ENCODE measurements around the gene ATRNL1. TPM values are rescaled to one million over a fixed set of nuclear protein-coding genes. Genes with fewer than 3 reads are reported as not detected.

ATRNL1 gene
- total RNA-seq, 2 experiments from 2014 or later, result not detected

DNA sequence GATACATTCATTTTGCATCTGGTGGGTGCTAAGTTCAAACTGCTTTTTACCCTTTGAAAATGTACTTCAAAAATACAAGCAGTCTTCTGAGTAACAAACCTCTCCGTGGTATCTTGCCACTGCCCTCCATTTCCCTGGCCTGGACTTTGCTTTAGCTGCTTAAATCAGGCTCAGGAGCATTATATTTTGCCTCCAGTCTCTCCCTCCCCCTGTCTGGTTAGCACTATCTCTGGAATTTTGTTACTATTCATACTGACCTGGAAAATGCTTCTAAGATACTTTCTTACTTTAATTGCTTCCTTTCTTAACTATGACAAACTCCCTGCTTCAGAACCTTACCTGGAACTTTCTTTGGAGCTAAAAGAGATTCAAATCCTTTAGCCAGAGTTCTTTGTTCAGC is 810.0 kb downstream of the ATRNL1 start:
- H3K4me1 ChIP-seq (ENCODE audit: insufficient read depth, low read length, poor library complexity, severe bottlenecking), result no peaks in the 10 kb centered on the region
- no peak for TF ChIP-seq EZH2phosphoT487 (IDR thresholded peaks at IDR 0.05; ENCODE audit: borderline replicate concordance, low read depth, low read length)
- TF ChIP-seq, protein P1, sequence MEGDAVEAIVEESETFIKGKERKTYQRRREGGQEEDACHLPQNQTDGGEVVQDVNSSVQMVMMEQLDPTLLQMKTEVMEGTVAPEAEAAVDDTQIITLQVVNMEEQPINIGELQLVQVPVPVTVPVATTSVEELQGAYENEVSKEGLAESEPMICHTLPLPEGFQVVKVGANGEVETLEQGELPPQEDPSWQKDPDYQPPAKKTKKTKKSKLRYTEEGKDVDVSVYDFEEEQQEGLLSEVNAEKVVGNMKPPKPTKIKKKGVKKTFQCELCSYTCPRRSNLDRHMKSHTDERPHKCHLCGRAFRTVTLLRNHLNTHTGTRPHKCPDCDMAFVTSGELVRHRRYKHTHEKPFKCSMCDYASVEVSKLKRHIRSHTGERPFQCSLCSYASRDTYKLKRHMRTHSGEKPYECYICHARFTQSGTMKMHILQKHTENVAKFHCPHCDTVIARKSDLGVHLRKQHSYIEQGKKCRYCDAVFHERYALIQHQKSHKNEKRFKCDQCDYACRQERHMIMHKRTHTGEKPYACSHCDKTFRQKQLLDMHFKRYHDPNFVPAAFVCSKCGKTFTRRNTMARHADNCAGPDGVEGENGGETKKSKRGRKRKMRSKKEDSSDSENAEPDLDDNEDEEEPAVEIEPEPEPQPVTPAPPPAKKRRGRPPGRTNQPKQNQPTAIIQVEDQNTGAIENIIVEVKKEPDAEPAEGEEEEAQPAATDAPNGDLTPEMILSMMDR (conservative IDR thresholded peaks at IDR 0.05; ENCODE audit: low read length), result no peak
- POLR2A ChIA-PET, result no interaction called here
- no peak overlapping the region for H3K27ac ChIP-seq (ENCODE audit: low read depth, low read length, poor library complexity, severe bottlenecking)
- no peaks in the 10 kb centered on the region for H4K20me1 ChIP-seq (ENCODE audit: insufficient read depth, low read length)
- no peaks in the 10 kb centered on the region for H3K36me3 ChIP-seq (ENCODE audit: insufficient read depth, low read length)
- DNase-seq (ENCODE audit: low spot score), result no peak
- no TSS peak for BruUV-seq (replicated peaks)
- H3K4me3 ChIP-seq (ENCODE audit: low read depth, low read length, poor library complexity, severe bottlenecking), result no peak overlapping the region
- H3K9me2 ChIP-seq (ENCODE audit: insufficient read depth, low read length), result no peaks in the 10 kb centered on the region
- H3K9me3 ChIP-seq (ENCODE audit: low read length), result no peaks in the 10 kb centered on the region
- CTCF ChIA-PET (ENCODE audit: unreplicated experiment), result no interaction called here
- intact Hi-C loops (cut with micrococcal nuclease; ENCODE audit: unreplicated experiment), result no loop called here
- H3K4me2 ChIP-seq (ENCODE audit: low read length), result no peak overlapping the region
- no peaks in the 10 kb centered on the region for H3K79me2 ChIP-seq (ENCODE audit: insufficient read depth, low read depth, low read length)
- H2AFZ ChIP-seq (ENCODE audit: low read length), result no peak overlapping the region

DNA sequence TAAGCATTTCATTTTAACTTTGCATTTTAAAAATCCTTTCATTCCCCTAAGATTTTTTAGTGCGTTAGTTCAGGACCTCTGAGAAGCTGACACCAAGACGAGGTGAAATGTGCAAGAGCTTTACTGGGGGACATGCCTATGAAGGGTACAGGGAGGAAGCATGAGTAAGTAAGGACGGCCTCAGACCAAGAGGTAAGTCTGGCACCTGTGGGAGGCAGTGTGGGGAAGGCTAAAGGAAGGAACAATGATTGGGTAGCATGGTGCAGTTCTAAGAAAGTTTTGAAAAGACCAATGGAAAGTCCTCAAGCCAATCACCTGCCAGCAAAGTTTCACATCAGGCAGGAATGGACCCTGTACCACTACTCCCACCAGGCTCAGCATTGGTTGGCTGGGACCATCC is 810.7 kb downstream of the ATRNL1 start:
- no peaks in the 10 kb centered on the region for H3K79me2 ChIP-seq (ENCODE audit: insufficient read depth, low read depth, low read length)
- H3K9me3 ChIP-seq (ENCODE audit: low read length), result no peaks in the 10 kb centered on the region
- H3K36me3 ChIP-seq (ENCODE audit: insufficient read depth, low read length), result no peaks in the 10 kb centered on the region
- H3K9me2 ChIP-seq (ENCODE audit: insufficient read depth, low read length), result no peaks in the 10 kb centered on the region
- DNase-seq (ENCODE audit: low spot score), result no peak
- TF ChIP-seq EZH2phosphoT487 (IDR thresholded peaks at IDR 0.05; ENCODE audit: borderline replicate concordance, low read depth, low read length), result no peak
- TF ChIP-seq, protein P1 (conservative IDR thresholded peaks at IDR 0.05; ENCODE audit: low read length), result no peak
- H4K20me1 ChIP-seq (ENCODE audit: insufficient read depth, low read length), result no peaks in the 10 kb centered on the region
- H3K4me3 ChIP-seq (ENCODE audit: low read depth, low read length, poor library complexity, severe bottlenecking), result no peak overlapping the region
- H3K27ac ChIP-seq (ENCODE audit: low read depth, low read length, poor library complexity, severe bottlenecking), result no peak overlapping the region
- H3K4me1 ChIP-seq (ENCODE audit: insufficient read depth, low read length, poor library complexity, severe bottlenecking), result no peaks in the 10 kb centered on the region
- POLR2A ChIA-PET, result no interaction called here
- H2AFZ ChIP-seq (ENCODE audit: low read length), result no peak overlapping the region
- no TSS peak for BruUV-seq (replicated peaks)
- intact Hi-C loops (cut with micrococcal nuclease; ENCODE audit: unreplicated experiment), result no loop called here
- CTCF ChIA-PET (ENCODE audit: unreplicated experiment), result no interaction called here
- no peak overlapping the region for H3K4me2 ChIP-seq (ENCODE audit: low read length)

DNA sequence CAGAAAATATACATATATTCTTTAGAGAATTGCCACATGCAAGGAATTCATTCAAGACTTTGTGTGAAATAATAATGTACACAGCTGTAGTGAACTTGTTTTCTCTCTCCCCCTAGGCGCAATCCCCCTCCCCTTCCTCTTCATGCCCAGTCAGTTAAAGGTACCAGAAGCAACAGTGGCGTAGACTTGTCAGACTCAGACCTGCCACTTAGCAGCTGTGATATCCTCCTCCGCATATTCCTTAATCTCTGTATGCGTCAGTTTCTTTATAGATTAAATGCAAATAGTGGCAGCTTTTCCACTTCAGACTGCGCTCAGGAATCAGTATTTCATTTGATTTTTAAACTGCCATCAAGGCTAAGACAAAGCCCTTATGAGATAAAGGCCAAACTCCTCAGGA is 815.9 kb downstream of the ATRNL1 start:
- no peaks in the 10 kb centered on the region for H3K36me3 ChIP-seq (ENCODE audit: insufficient read depth, low read length)
- intact Hi-C loops (cut with micrococcal nuclease; ENCODE audit: unreplicated experiment), result no loop called here
- H3K4me2 ChIP-seq (ENCODE audit: low read length), result no peak overlapping the region
- no peaks in the 10 kb centered on the region for H3K79me2 ChIP-seq (ENCODE audit: insufficient read depth, low read depth, low read length)
- no peak for DNase-seq (ENCODE audit: low spot score)
- H2AFZ ChIP-seq (ENCODE audit: low read length), result no peak overlapping the region
- POLR2A ChIA-PET, result no interaction called here
- H3K4me3 ChIP-seq (ENCODE audit: low read depth, low read length, poor library complexity, severe bottlenecking), result no peak overlapping the region
- TF ChIP-seq, protein P1 (conservative IDR thresholded peaks at IDR 0.05; ENCODE audit: low read length), result no peak
- TF ChIP-seq EZH2phosphoT487 (IDR thresholded peaks at IDR 0.05; ENCODE audit: borderline replicate concordance, low read depth, low read length), result no peak
- H4K20me1 ChIP-seq (ENCODE audit: insufficient read depth, low read length), result no peaks in the 10 kb centered on the region
- H3K27ac ChIP-seq (ENCODE audit: low read depth, low read length, poor library complexity, severe bottlenecking), result no peak overlapping the region
- H3K9me2 ChIP-seq (ENCODE audit: insufficient read depth, low read length), result no peaks in the 10 kb centered on the region
- BruUV-seq (replicated peaks), result no TSS peak
- H3K4me1 ChIP-seq (ENCODE audit: insufficient read depth, low read length, poor library complexity, severe bottlenecking), result no peaks in the 10 kb centered on the region
- H3K9me3 ChIP-seq (ENCODE audit: low read length), result no peaks in the 10 kb centered on the region
- CTCF ChIA-PET (ENCODE audit: unreplicated experiment), result no interaction called here
